Fibroblast of peridontal ligament (primary cell): ENCODE measurements around the gene COL8A2.

Experiments
- DNase-seq: peaks from one replicate; pipeline ENCODE4 v3.0.0-alpha.2; 2010; ENCODE audit errors: extremely low read depth

The COL8A2 gene

DNA sequence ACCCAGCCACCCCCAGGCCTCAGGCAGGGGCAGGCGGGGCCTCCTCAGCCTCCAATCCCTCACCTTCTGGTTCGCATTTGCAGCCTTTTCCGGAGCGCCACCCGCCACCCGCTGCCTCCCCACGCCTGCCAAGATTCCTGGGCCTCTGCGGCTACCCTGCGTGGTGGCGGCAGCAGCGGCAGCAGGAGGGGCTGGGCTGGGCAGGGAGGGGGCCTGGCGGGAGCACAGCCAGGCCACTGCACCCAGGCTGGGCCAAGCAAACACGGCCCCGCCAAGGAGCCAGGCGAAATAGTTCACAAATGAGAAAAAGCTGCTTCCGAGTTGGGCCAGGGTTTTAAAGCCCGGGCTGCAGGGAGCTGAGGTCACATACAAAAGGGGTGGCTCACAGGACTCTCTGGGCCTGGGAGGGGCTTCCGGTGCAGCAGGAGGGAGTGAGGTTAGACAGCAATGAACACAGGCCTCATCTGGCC, 9.8 kb downstream of the COL8A2 start:
- peak; percentile 89 for DNase-seq

DNA sequence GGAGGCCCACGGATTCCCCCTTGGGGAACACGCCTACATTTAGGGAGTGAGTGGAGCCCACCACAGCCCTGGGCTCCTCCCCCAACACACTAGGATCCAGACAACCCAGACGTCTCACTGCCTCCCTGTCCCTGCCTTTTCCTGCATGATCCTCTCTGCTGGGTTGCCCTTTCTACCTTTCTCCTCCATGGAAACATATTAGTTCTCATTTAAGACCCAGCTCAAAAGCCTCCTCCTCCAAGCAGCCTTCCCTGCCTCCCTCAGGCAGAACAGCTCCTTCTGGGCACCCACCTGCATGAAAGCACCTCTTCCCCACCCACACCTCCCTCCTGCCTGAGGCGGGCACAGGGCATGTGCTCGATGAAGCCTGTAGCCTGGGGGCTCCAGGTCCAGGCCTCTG, 10.7 kb downstream of the COL8A2 start:
- DNase-seq: no peak

DNA sequence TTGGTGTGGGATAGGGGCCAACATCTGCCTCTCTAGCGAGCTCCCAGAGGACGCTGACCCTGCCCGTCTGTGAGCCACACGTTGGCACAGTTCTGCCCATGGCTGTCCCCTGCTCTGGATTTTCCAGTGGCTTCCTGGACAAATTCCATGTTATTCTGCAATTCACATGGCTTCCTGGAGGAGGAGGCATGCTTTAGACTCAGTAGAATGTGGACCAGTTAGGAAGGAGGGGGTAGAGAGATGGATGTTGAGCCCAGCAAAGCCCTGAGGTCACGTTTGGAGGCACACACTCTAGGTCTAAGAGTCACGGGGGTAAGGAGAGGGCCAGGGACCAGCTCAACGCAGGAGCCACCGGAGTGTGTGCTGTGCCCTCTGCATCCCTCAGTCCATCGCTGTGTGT, 12.2 kb downstream of the COL8A2 start:
- no peak for DNase-seq

- DNase-seq: no peak
Measured at GRCh38 chr1:36111151-36111550, 13.9 kb downstream of the COL8A2 start.

DNA sequence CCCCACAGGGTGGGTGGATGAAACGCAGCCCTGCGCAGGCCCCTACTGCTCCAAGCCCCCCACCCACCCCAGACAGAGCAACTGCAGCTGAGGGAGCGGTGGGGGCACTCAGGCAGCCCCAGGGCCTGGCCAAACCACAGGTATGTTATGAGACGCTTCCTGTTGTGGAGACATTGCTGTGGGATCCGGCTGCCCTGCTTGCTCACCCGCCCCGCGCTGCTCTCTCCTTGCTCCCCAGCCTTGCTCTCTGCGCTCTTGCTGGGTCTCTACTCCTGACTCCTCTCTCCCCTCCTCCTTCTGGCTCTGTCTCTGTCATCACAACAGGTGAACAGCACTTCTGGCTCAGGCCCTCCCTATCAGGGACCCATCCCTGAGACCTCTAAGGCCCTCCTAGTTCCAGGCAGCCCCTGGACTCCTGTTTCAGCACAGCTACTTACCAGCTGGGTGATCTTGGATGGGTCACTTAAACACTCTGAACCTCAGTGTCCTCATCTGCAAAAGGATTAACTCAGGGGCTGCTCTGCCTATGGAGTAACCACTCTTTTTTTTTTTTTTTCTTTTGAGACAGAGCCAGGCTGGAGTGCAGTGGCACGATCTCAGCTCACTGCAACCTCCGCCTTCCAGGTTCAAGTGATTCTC, 15.9 kb downstream of the COL8A2 start:
- DNase-seq: peak; percentile 65

DNA sequence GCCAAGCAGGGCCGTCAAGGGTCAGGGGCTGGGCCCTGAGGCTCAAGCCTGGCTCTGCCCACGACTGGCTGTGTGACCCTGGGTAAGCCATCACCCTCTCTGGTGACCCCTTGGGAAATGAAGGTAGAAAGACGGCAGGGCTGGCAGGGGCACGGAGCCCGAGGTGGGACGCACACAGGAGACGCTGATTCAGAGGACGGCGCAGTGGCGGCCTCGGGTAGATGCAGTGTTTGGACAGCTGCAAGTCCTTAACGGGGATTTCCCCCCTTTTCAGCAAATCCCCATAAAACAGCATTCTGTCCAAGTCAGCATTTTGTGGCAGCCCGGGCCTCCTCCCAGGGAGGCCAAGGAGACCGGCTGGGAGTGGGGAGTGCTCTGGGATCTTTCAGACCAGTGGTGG, 16.7 kb downstream of the COL8A2 start:
- no peak for DNase-seq

DNA sequence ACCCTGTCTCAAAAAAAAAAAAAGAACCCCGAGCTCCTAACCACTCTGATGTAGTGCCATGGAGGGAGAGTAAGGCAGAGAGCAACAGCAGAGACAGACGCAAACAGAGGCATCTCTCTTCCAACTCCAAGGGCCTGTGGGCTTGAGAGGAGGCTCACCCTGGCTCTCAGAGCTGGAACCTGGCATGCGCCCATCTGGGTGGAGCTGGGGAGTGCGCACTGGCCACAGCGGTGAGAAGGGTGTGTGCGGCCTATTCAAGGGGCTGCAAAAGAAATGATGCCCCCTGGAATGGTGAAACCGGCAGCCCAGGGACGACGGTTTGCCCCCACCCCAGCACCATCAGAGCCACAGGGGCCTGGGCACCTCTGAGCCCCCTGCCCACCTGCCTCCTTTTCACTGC, 17.6 kb downstream of the COL8A2 start:
- no peak for DNase-seq

DNA sequence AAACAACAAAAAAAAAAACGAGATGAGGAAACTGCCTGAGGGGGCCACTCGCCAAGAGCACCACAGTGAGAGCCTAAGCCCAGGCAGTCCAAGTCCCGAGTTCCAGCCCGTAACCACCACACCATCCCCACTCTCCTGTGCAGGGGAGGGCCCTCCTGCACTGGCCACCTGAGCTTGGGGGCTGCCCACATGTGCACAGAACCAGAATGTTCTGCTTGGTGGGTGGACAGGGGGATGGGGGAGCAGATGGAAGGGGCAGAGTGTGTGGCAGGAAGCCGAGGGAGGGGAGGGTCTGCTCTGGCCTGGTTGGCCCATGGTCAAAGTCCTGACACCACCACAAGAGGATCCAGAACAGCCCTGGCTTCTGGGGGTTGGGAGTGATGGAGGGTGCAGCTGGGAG, 18.8 kb downstream of the COL8A2 start:
- no peak for DNase-seq

GRCh38 chr1:36101546-36101945, 23.5 kb downstream of the COL8A2 start:
- DNase-seq: no peak

GRCh38 chr1:36100376-36100775, 24.6 kb downstream of the COL8A2 start:
- no peak for DNase-seq

DNA sequence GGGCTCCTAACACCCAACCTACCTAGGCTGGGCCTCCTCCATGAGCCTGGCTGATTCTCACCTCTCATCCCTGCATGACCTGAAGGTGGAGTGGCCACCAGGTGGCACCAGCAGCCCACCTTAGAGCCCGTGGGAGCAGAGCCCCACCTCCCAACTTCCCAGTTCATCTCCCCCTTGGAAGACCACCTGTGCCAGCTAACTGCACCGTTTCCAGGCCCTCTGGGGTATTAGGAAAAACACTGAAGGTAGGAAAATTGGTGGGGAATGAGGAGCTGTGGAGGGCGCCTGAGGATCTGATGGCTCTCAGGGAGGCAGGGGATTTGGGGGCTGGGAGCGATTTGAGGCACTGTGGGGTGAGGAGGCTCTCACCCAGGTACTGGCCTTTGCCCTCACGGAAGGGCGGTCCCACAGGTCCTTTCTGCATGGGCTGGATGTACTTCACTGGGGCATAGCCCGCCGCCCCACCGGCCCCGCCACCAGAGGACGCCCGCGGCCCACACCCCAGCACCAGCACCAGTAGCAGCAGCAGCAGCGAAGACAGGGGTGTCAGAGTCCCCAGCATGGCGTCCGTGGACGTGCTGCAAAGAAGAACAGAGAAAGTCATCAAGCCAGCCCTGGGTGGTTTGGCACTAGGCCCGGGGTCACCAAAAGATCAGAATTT, 25.2 kb downstream of the COL8A2 start:
- DNase-seq: peak; percentile 71

DNA sequence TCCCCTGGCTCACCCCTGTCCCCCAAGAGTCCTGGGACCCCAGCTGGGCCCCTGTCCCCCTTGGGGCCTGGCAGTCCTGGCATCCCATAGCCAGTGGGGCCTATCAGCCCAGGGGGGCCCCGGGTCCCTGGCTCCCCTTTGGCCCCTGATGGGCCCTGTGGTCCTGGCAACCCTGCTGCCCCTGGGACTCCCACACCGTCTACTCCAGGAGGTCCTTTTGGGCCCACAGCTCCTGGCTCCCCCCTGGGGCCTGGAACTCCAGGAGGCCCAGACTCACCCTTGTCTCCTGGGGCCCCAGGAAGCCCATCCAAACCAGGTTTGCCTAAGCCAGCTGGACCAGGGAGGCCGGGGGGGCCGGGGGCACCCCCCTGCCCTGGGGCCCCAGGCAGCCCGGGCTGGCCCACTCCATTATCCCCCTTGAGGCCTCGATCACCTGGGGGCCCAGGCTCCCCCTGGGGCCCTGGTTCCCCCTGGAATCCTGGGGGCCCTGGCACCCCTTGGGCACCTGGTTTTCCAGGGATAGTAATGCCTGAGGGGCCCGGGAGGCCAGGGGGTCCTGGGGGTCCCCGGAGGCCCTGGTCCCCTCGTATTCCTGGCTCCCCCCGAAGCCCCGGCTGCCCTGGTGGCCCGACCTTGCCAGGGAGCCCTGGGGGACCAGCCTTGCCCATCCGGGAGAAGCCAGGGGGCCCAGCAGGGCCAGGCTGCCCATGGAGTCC, 26.2 kb downstream of the COL8A2 start:
- no peak for DNase-seq

DNA sequence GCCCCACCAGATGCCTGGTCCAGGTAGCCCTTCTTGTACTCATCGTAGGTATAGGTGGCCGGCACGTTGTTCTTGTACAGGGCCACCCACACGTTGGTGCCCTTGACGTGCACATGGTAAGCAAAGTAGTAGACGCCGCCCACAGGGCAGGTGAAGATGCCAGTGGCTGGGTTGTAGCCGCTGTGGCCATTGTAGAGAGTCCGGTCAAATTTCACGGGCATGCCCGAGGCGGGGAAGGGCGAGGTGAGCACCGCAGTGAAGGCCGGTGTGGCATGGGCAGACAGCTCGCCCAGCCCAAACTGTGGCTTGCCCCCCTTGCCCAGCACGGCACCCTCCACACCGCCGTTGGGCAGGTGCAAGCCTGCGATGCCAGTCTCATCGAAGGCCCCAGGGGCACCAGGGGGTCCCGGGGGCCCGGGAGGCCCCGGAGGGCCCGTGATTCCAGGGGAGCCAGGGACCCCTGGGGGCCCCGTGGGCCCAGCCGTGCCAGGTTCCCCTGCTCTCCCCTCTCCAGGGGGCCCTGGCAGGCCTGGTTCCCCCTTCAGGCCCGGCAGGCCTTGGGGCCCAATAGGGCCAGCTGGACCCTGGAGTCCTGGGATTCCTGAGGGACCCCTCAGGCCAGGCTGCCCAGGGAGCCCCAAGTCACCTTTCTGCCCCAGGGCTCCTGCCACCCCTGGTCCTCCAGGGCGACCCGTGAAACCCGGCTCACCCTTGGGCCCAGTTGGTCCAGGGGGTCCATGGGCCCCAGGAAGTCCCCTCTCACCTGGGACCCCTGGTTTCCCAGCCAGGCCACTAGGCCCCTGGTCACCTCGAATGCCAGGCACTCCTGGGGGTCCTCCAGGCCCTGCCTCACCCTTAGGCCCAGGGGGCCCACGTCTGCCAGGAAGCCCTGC, 27.1 kb downstream of the COL8A2 start:
- no peak for DNase-seq

DNA sequence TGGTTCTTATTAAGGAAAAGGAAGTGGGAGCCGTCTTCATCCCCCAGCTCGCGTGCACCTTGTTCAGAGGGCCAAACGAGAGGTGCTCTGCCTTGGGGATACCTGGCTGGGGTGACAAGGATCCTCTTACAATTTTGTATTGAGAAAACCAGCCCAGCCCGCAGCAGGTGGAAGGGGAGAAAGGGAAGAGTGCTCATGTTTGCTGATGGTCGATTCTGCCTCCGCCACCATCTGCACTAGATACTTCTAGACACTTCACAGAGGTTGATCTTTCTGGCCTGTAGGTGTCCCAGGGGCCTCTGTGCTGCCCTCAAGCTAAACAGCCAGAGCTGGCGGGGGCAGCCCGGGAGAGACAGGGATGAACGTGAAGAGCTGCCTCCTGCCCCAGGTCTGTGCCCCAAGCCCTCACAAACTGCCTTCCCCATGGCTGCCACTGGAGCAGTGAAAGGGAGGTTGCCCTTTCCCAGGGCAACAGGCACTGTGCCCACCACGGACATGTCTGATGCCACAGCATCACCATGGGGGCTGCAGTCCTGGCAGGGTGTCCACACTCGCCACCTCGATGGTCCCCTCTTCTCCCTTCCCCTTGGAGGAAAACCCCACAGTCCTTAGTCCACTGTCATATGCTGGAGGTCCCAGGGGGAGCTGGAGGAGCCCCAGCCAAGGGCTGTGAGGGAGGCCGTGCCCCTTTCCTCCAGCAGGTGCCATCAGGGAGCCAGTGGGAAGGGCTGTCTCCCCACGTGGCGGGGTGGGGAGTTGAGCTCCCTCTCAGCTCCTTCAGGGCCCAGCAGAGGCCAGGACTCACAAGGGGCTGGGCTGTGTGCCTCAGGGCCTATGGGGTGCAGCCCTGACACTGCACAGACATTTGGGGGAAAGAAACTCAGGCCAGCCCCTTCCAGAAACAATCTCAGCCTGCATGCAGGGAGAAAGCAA, 28.3 kb downstream of the COL8A2 start:
- DNase-seq: no peak

- DNase-seq: no peak
Measured at GRCh38 chr1:36095760-36096405, 29.1 kb downstream of the COL8A2 start.

GRCh38 chr1:36094621-36095061, 30.4 kb downstream of the COL8A2 start:
- peak; percentile 89 for DNase-seq

GRCh38 chr1:36093929-36094328, 31.1 kb downstream of the COL8A2 start:
- DNase-seq: no peak

DNA sequence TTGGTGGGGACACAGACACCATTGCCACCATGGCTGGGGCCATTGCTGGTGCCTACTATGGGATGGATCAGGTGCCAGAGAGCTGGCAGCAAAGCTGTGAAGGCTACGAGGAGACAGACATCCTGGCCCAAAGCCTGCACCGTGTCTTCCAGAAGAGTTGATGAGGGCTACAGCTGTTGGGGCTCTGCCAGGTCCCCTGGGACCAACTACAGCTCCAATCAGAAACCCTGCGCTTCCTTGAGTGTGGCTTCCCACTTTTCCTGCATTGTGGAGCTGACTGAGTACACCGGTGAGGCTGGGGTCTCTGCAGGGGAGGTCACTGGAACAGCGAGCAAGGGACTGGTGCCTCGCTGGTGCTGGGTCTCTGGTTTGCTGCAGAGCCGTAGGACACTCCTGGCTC, 31.8 kb downstream of the COL8A2 start:
- DNase-seq: no peak

GRCh38 chr1:36092798-36093185, 32.2 kb downstream of the COL8A2 start:
- no peak for DNase-seq

- no peak for DNase-seq
Measured at GRCh38 chr1:36092166-36092797, 32.7 kb downstream of the COL8A2 start.
